ENCODE measurements around the gene FDX2. TPM values are rescaled to one million over a fixed set of nuclear protein-coding genes. Genes with fewer than 3 reads are reported as not detected.

Gene FDX2
- total RNA-seq, 1 donor from 2014 or later = 13.9 TPM

DNA sequence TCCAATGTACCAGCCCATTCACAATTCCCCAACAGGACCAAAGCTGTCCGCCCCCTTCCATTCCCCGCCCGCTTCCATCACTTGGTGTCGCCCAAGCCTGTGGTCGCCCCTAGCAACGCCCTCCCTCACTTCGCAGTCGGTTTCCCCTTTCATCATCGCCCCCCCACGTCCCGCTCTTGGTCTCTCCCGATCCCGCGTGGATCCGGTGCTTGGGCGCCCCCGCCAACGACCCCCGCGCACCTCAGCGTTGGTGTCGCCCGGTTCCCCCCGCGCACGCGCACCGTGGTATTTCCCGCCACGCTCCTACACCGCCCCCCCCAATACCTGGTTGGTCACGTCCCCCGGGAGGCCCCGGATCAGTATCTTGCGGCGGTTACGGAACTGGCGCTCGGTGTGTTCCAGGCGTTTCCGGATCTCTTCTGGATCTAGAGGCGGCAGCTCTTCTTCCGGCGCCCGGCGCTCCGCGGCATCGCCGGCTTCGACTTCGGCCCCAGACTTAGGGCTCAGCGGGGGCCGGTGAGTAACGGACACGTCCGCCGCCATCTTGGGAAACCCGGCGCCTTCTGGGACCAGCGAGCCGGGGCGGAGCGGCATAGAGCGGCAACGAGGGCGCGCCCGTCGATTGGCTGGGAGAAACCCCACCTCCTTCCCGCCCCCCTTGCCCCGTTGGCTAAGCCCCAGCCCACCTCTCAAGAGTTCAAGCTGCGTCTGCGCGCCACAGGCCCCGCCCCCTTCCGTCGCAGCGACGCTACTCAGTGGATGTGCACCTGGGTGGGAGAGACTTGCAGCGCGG is 17.3 kb upstream of the FDX2 start, which contains the start of gene RAVER1:
Gene RAVER1 (minus strand): TSS at position 565 of the 793 bp plus-strand sequence. CDS start 22 bp downstream, at position 543.
- peak; percentile 99 for DNase-seq (ENCODE audit: low read depth in 2 of 2)

DNA sequence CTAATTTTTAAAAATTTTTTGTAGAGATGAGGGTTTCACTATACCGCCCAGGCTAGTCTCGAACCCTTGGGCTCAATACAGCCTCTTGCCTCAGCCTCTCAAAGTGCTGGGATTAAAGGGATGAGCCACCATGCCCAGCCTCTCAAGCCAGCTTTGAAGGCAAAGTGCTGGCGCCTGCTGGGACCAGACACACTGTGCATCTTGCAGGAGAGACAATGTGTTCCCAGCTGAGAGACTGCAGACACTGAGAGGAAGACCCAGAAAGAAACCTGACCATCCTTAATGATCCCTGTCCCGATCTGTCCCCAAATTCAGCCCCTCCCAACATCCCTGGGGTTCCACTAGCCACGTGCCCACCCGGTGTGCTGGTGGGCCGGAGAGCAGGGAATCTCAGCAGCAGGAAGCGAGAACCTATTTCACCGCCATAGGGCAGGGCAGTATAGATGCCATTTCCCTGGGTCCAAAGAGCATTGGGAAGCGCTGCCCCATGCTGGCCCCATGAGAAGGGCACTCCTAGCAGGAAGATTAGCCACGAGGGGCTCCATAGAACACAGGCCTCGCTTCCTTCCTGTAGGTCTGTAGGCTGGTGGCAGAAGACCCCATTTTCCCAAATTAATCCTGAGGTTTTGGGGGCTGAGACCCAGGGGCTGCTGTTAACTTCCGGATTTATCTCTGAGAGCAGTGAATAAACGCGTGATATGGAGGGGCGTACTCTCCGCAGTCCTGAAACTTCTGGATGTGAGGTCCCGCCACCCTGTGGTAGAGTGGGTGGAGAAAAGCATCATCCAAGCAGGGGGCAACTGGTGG is 16.5 kb upstream of the FDX2 start:
- DNase-seq (ENCODE audit: low read depth in 2 of 2) = no peak

DNA sequence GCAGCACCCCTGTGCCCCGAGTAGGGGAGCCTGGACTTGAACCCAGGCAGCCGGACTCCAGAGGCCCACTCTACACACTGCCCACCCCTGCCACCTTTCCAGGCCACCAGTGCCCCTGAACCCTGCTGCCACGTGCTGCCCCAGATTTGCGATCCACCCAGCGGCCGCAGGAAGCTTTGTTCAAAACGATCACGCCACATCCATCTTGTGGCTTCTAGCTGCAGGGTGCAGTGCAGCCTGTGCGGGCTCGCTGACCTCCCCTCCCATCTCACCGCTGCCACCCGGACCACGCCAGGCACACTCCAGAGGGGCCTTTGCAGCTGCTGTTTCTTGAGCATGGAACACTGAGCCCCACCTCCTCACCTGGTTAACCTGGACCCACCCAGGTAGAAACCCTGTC is 13.7 kb upstream of the FDX2 start:
- no peak for DNase-seq (ENCODE audit: low read depth in 2 of 2)

DNA sequence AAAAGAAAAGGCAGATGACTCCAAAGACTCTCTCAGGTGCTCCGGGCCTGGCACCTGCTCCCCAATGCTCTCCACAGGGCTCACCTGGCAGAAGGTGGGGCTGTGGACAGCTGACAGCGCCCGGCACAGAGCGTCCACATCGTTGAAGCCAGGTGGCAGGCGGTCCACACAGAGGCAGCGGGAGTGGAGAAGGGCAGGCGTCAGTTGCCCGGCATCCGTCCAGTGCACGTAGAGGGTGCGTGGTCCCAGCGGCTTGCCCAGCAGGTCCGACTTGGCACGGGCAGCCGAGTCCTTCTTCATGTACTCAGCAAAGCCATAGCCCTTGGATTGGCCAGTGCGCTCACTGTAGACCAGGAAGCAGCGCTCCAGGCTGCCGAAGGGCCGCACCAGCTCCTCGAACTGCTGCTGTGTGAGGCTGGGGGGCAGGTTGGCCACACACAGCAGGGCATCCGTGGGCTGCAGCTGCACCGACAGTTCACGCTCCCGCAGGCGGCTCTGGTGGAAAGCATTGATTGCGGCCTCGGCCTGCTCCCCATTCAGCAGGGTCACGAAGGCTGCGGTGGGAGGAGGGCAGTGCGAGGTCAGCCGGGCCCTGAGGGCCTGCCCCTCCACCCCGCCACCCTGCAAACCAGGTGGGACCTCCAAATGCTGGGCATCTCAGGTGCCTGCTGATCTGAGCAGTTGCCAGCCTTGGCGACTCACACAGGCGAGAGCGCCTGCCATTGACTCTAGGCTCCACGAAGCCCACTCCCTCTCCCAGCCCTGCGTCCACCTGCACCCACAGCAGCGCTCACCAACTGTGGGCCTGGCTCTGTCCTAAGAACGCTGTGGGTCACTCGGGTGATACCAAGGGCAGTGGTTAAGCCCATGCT is 13.0 kb upstream of the FDX2 start:
- DNase-seq (ENCODE audit: low read depth in 2 of 2) = no peak

DNA sequence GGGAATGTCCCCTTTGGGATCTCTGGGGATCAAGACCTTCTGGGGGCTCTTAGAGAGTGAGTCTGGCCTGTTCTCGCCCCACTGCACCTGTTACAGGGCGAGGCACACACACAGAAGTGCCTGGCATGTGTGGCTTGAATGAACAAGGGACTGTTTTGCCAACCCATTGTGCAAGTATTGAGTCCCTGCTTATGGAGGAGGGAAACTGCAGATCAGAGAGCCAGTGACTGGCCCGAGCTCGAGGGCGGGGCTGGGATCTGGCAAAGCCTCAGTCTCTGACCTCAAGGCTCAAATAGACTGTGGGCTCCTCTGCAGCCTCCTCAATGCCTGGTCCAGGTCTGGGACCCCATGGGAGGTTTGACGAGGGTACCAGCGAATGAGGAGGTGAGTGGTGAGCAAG is 12.0 kb upstream of the FDX2 start:
- no peak for DNase-seq (ENCODE audit: low read depth in 2 of 2)

DNA sequence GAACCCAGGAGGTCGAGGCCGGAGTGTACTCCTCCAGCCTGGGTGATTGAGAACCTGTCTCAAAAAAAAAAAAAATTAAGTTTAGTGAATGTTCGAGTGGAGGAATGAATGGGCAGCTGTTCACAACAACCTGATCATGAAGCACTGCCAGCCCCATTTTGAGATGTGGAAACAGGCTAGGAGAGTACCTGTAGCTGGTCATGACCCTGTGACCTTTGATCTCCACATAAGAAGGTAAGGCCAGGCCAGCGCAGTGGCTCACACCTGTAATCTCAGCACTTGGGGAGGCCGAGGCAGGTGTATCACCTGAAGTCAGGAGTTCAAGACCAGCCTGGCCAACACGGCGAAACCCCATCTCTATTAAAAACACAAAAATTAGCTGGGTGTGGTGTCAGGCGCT is 9.9 kb upstream of the FDX2 start:
- no peak for DNase-seq (ENCODE audit: low read depth in 2 of 2)

DNA sequence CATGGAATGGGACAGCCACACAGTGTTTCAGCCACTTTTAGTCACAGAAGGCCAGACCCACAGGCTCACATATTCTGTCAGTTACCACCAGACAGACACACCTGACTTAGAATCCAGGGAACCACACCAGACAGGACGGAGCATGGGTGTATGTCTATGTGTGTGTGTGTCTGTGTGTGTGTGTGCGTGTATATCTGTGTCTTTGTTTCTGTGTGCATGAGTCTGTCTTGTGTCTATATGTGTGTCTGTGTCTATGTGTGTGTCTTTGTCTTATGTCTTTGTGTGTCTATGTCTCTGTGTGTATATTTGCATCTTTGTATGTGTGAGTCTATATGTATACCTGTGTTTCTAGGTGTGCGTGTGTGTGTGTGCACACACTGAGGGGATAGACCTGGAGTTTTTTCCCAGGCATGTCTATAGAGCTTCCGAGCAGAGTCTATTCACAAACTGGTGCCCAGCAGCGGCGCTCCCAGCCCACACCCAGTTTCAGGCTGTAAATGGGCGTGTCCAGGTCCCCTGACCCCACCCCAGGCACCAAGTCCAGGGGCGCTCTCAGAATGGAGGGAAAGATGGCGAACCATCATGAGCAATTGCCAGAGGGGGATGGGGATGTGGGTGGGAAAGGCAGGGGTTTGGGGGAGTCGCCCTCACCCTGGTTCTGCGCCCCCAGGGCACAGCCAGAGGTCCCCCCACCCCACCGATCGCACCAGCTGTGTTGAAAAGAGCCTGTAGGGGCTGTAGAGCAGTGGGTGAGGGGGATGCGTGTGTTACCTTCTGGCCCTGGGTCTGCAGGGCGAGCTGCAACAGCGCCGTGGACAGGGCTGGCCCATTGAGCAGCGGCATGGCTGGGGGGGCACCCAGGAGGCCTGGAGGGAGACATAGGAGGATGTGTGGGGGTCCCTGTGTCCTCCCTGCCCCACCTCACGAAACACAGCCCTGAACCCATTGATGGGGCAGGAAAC is 6.3 kb upstream of the FDX2 start:
- no peak for DNase-seq (ENCODE audit: low read depth in 2 of 2)

DNA sequence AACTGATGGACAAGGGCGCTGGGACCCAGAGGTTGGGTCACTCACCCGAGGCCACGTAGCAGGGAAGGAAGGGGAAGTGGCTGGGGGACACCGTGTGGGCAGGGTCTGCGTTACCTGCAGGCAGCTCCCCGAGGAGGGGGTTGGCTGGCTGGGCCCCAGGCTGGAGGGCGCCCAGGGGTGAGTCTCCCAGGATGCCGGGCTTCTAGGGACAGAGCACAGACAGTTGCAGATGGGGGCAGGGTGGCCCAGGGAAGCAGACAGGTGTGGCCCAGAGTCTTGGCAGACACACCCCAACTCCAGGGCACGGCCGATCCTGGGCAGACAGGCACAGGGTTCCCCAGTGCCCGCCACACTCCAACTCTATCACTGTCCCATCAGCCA is 5.6 kb upstream of the FDX2 start:
- no peak for DNase-seq (ENCODE audit: low read depth in 2 of 2)

DNA sequence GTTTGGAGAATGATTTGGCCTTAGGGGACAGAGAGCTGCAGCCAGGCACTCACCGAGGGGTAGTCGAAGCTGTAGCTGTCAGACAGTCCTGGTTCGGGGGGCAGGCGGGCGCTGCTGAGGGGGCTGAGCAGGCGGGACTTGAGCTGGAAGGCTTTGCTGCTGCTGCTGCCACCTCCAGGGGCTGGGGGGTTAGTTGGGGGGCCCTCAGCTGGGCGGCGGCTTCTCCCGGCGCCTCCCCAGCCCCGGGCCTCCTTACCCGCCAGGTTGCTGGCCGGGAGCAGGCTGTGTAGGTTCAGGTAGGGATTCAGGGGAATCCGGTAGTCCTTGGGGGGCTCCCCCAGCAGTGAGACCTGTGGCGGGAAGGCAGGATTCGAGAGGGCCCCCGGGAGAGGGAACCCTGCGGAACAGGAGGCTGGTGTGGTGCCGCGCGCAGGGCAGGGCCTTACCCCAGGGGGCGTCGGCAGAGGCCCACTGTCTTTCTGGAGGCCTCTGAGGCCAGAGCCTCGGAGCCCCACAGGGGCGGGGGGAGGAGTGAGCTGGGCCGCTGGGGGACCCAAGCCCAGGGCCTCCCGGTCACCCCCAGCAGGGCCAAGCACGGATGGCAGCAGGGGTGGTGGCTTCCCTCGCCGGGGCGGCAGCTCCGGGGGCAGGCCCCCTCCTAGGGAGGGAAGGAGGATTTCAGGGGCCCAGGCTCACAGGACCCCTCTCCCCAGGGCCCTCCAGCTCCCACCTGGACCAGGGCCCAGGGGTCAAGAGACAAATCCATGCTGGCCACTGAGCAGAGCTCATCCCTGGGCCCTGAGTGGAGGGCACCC is 5.0 kb upstream of the FDX2 start:
- DNase-seq (ENCODE audit: low read depth in 2 of 2) = no peak

DNA sequence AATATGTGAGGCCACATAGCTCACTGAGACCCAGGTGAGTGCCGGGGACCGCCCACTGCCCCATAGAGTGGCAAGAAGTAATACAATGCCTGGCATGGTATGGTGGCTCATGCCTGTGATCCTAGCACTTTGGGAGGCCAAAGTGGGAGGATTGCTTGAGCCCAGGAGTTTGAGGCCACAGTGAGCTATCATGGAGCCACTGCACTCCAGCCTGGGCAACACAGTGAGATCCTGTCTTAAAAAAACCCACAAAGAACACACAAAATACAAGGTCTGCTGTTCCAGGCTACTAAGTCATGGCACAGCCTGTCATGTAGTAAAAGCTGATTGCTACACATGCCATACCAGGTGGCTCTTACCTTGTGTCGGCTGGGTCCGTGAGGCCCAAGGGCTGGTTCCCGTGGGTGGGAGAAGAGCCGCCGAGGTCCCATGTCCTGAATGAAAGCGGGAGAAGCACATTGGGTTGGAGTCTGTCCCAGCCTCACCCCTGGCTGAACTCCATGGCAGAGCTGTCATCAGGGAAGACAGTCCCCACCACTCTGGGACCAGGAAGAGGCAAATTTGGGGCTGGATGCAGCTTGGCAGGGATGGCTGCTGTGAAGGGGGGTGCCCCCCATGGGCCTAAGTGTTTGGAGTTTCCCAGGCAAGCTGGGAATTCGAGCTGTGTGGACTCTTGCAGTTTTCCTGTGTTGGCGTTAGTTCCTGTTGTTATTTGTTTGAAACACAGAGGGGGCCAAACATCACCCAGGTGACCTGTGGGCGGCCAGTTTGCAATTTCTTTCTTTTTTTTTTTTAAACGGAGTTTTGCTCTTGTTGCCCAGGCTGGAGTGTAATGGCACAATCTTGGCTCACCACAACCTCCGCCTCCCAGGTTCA is 3.2 kb upstream of the FDX2 start:
- no peak for DNase-seq (ENCODE audit: low read depth in 2 of 2)

DNA sequence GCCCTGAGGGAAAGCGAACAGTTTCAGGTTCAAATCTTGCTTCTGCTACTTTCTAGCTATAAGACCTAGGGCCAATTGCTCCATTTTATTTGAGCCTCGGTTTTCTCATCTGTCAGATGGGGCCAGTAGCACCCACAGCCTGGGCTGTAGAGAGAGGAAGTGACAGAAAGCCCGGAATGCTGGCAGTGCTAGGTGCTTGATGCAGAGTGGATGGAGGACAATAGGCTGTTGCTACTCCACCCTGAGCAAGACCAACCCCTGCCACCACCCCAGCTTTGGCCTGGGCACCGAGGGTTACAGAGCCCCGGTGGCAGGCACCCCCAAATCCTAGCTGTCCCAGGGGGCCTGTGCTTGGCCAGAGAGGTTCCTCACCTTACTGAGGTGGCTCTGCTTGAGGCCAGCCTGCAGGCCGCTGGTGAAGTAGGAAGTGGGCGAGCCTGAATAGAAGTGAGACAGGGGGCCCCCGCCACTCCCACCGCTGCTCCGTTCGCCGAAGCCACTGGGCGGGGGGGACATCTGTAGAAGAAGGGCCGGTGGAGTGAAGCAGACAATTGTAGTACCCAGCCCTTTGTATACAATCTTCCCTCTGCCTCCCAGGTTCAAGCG is 2.1 kb upstream of the FDX2 start:
- no peak for DNase-seq (ENCODE audit: low read depth in 2 of 2)

DNA sequence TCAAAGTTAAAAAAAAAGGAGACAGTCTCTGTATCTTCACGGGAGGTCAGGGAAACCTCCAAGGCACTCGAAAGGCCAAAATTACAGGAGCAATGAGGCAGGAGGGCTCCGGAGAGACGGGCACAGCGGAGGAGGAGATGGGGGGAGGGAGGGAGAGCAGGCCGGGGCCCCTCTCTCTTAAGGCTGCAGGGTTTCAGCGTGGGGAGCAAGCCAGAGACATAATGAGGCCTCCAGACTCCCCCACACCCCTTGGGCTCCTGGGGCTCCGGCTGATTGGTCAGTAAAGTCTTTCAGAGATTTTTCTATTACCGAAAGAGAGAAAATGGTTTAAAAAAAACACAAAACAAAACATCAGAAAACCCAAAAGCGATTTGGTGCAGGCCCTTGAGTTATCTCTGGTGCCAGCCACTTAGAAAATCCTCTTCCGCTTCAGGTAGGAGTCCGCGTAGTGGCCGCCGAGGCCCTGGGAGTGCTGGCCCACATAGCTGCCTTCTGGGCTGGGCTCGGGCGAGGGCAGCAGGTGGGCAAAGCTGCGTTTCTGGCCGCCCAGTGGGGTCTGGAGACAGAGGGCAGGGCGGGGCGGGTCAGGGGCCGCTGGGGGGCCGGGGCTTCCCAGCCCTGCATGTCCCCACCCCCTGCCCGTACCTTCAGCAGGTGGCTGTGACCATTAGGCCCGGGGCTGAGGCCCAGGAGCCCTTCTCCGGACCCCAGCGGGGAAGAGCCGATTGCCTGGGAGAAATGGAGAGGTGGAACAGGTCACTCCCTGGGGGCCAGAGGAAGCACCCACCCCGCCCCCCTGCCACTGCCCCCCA is 1.4 kb upstream of the FDX2 start:
- no peak for DNase-seq (ENCODE audit: low read depth in 2 of 2)

DNA sequence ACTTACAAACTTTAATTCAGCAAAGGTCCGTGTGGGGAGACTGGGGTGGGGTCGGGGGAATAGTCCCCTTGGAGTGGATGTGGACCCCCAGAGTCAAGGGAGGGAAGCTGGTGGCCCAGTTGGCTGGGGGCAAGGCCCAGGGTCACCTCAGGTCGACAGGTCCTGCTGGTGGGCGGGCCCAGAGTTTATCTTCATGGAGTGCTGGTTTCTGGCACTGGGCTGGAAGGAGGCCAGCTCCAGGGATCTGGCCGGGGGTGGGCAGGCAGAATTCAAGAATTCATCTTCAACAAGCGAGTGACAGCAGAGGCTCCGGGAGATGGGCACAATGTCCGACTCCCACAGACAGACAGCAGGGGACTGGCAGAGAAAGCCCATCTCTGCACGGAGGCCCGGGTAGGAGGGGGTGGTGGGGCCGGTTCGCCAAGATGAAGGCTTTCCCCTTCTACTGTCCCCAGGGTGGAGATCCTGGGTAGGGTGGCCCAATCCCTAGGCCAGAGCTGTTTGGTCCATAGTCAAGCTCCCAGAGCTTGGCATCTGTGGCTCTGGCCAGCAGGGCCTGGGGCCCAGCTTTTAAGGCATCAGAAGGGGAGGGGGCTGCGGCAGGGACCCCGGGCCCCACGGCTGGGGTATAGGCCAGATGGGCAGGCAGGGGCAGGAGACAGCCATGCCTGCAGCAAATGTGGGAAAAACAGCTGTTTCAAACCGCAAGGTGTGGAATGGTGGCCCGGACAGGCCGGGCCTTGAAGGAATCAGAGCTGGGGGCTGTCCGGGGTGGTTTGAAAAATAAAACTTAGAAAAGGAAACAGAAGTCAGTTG is 622 bp upstream of the FDX2 start:
- no peak for DNase-seq (ENCODE audit: low read depth in 2 of 2)

DNA sequence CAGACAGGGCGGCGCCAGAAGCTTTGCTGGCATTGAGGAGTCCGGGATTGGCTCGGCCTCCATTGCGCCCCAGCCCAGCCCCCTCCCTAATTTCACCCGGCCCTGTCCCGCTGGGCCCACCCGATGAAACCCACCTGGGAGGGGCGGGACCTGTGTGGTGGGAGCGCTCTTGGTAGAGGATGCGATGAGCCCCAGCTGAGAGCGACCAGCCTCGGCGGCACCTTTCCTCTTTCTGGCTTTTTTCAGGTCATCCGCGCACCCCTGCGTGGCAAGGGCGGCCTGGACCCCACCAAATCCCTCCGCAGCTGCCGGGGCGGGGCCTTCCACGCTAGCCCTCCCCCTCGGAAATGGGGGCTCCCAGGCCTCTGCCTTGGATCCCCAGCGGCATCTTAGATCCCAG is 6.4 kb downstream of the FDX2 start, which contains the start of gene ZGLP1:
Gene ZGLP1 (minus strand): TSS at position 393 of the 400 bp plus-strand sequence.
- no peak for DNase-seq (ENCODE audit: low read depth in 2 of 2)

DNA sequence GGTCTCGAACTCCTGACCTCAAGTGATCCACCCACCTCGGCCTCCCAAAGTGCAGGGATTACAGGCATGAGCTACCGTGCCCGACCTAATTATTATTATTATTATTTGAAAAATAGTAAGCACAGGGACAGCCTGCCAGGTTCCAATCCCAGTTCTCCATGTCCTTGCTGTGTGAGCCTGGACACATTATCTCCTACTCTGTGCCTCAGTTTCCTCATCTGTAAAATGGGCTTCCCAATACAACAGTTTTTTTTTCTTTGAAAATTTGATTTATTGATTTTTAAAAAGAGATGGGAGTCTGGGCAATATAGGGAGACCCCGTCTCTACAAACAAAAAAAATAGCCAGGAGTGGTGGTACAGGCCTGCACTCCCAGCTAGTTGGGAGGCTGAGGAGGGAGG is 9.5 kb downstream of the FDX2 start:
- DNase-seq (ENCODE audit: low read depth in 2 of 2) = no peak

DNA sequence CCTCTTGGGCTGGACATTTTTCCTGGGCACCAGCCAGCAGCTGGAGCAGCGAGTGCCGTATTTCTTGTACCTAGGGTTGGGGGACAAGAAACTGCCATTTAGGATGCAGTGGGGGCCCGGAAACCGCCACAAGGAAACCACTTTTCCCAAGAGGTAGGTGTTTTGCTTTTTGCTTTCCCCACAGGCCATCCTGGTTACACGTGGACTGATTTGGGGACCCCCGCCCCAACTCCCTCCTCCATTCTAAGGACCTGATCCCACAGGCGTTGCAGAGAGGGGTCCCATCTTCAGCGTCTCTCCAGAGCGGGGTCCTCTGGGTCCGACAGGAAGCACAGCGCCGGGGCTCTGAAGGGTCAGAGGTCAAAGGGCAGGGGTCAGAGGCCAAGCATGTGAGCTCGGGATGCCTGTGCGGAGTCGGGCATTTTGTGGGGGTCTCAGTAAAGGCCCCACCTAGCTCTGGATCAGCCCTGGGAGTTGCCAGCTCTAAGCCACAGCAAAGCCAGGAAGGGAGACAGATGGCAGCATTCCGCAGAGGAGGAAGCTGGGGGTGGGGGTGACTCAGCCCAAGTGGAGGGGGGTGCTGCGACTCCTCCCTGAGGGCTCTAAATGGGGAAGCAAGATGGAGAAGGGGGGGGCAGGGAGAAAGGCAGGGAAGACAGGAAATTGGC is 10.5 kb downstream of the FDX2 start:
- peak in 1 of 2 donors; percentile 45 for DNase-seq (ENCODE audit: low read depth in 2 of 2)

Measured in lung microvascular endothelial cell (primary cell).